H1 (cell line): ENCODE measurements around the gene TNIK. TPM values are rescaled to one million over a fixed set of nuclear protein-coding genes. Genes with fewer than 3 reads are reported as not detected.

Source experiments
- CTCF ChIA-PET: fragments of 300-600 bp; sonication (Branson Sonifier 250); formaldehyde crosslinking; loops from one replicate; lab custom pipeline; 2021; ENCODE audit not compliant: partially characterized antibody; lab: Charles Lee
- POLR2A ChIA-PET: fragments of 300-600 bp; sonication (Branson Sonifier 250); formaldehyde crosslinking; loops from one replicate; lab custom pipeline; 2021; ENCODE audit warnings: inconsistent platforms; ENCODE audit not compliant: partially characterized antibody; lab: Charles Lee
- DNase-seq, 2 experiments: peaks; one replicate each; pipeline versions ENCODE4 v3.0.0 to v3.0.0-alpha.2; 2010 to 2022; ENCODE audit warnings: low spot score in 2 of 2, low read depth in 1 of 2, mixed read lengths in 1 of 2
- FAIRE-seq: peaks from 2 replicates; lab custom pipeline; 2011; peaks lifted over from hg19 to GRCh38; lab: Jason Lieb, UNC
- H2AFZ ChIP-seq: 2 replicates; pipeline ENCODE4 v1.8.1; 2012; ENCODE audit warnings: low read length, inconsistent platforms
- H2AK5ac ChIP-seq: 2 replicates; pipeline ENCODE4 v1.6.1; 2013; ENCODE audit warnings: low read depth, low read length
- H2BK120ac ChIP-seq: replicated peaks from 2 replicates; pipeline ENCODE3; 2013; ENCODE audit warnings: low read depth, low read length, inconsistent platforms
- H2BK12ac ChIP-seq: 2 replicates; pipeline ENCODE4 v1.6.1; 2013; ENCODE audit warnings: low read depth, low read length
- H2BK15ac ChIP-seq: 2 replicates; pipeline ENCODE4 v1.6.1; 2013; ENCODE audit warnings: low read length
- H2BK20ac ChIP-seq: 2 replicates; pipeline ENCODE4 v1.6.1; 2013; ENCODE audit warnings: low read length
- H2BK5ac ChIP-seq: 2 replicates; pipeline ENCODE4 v1.6.1; 2013; ENCODE audit warnings: low read depth, low read length
- H3K14ac ChIP-seq: 2 replicates; pipeline ENCODE4 v1.6.1; 2013; ENCODE audit warnings: inconsistent platforms; ENCODE audit not compliant: insufficient read length
- H3K18ac ChIP-seq: 2 replicates; pipeline ENCODE4 v1.6.1; 2013; ENCODE audit warnings: low read length; ENCODE audit errors: extremely low read depth
- H3K23ac ChIP-seq: 2 replicates; pipeline ENCODE4 v1.6.1; 2013; ENCODE audit warnings: inconsistent platforms; ENCODE audit not compliant: insufficient read length
- H3K23me2 ChIP-seq: 2 replicates; pipeline ENCODE4 v1.6.1; 2013; ENCODE audit warnings: low read depth, low read length
- H3K27ac ChIP-seq: 2 replicates; pipeline ENCODE4 v1.6.1; 2011; ENCODE audit warnings: low read depth, low read length, inconsistent platforms
- H3K27me3 ChIP-seq, 4 experiments: replicated peaks in 1 of 4; 1 replicate in 1 of 4; 2 replicates in 3 of 4; pipeline versions ENCODE4 v1.6.1 to v1.8.1; 2011 to 2013; ENCODE audit warnings: low read length in 3 of 4, mild to moderate bottlenecking in 3 of 4, inconsistent platforms in 2 of 4, mixed read lengths in 2 of 4, moderate library complexity in 1 of 4; ENCODE audit not compliant: control insufficient read depth in 3 of 4, insufficient read depth in 3 of 4; ENCODE audit errors: extremely low read depth in 1 of 4
- H3K36me3 ChIP-seq, 4 experiments: 2 replicates each; pipeline versions ENCODE4 v1.6.1 to v1.8.1; 2011 to 2013; ENCODE audit warnings: mild to moderate bottlenecking in 4 of 4, low read length in 3 of 4, moderate library complexity in 2 of 4, control low read depth in 1 of 4, inconsistent platforms in 1 of 4; ENCODE audit not compliant: insufficient read depth in 4 of 4, control insufficient read depth in 2 of 4
- H3K4ac ChIP-seq: replicated peaks from 2 replicates; pipeline ENCODE3; 2013; ENCODE audit warnings: low read length, low read depth, mixed read lengths, inconsistent platforms; ENCODE audit not compliant: insufficient read length
- H3K4me1 ChIP-seq, 4 experiments: replicated peaks in 1 of 4; 1 replicate in 1 of 4; 2 replicates in 3 of 4; pipeline versions ENCODE4 v1.6.1 to v1.8.1; 2011 to 2013; ENCODE audit warnings: low read length in 3 of 4, inconsistent platforms in 2 of 4, mixed read lengths in 1 of 4; ENCODE audit not compliant: insufficient read depth in 4 of 4, control insufficient read depth in 3 of 4
- H3K4me2 ChIP-seq, 2 experiments: 2 replicates each; pipeline versions ENCODE4 v1.6.1 to v1.8.1; 2011 to 2013; ENCODE audit warnings: low read depth in 2 of 2, low read length in 2 of 2, control low read depth in 1 of 2, inconsistent platforms in 1 of 2, mild to moderate bottlenecking in 1 of 2; ENCODE audit not compliant: insufficient read depth in 1 of 2
- H3K4me3 ChIP-seq, 4 experiments: fragments of 200-600, 300-600 bp in 1 of 4; sonication (generic), shearing (Covaris generic), sonication (Bioruptor Twin) in 1 of 4; 2 replicates each; pipeline versions ENCODE4 v1.5.1 to v1.8.1; 2011 to 2016; ENCODE audit warnings: low read length in 4 of 4, low read depth in 3 of 4, control low read depth in 2 of 4, inconsistent platforms in 2 of 4, mild to moderate bottlenecking in 2 of 4, mixed read lengths in 1 of 4, moderate library complexity in 1 of 4; ENCODE audit not compliant: insufficient read depth in 2 of 4; ENCODE audit errors: extremely low read depth in 1 of 4
- H3K56ac ChIP-seq: replicated peaks from 2 replicates; pipeline ENCODE3; 2013; ENCODE audit warnings: low read depth, mild to moderate bottlenecking, mixed read lengths, low read length, inconsistent platforms; ENCODE audit not compliant: insufficient read length
- H3K79me1 ChIP-seq: 2 replicates; pipeline ENCODE4 v1.6.1; 2013; ENCODE audit warnings: low read depth, low read length, control low read depth
- H3K79me2 ChIP-seq, 2 experiments: 2 replicates each; pipeline versions ENCODE4 v1.6.1 to v1.8.1; 2012 to 2013; ENCODE audit warnings: low read length in 2 of 2, mild to moderate bottlenecking in 2 of 2, inconsistent platforms in 1 of 2; ENCODE audit not compliant: insufficient read depth in 2 of 2, control insufficient read depth in 1 of 2
- H3K9ac ChIP-seq, 4 experiments: replicated peaks in 1 of 4; 1 replicate in 1 of 4; 2 replicates in 3 of 4; pipeline versions ENCODE4 v1.6.1 to v1.8.1; 2011 to 2013; ENCODE audit warnings: low read depth in 3 of 4, low read length in 3 of 4, control low read depth in 2 of 4, mild to moderate bottlenecking in 2 of 4, moderate library complexity in 2 of 4, inconsistent platforms in 1 of 4; ENCODE audit errors: extremely low read depth in 1 of 4
- H3K9me3 ChIP-seq, 2 experiments: 2 replicates each; pipeline versions ENCODE4 v1.6.1 to v1.8.1; 2012 to 2013; ENCODE audit warnings: mild to moderate bottlenecking in 2 of 2, moderate library complexity in 2 of 2, control low read depth in 1 of 2, inconsistent platforms in 1 of 2, low read depth in 1 of 2, low read length in 1 of 2, mixed read lengths in 1 of 2; ENCODE audit not compliant: insufficient read depth in 2 of 2
- H4K20me1 ChIP-seq, 2 experiments: replicated peaks in 1 of 2; 2 replicates each; pipeline versions ENCODE3 to v1.8.1; 2011 to 2013; ENCODE audit warnings: inconsistent platforms in 2 of 2, low read length in 2 of 2, mild to moderate bottlenecking in 1 of 2; ENCODE audit not compliant: insufficient read depth in 2 of 2, control insufficient read depth in 1 of 2
- H4K5ac ChIP-seq: 2 replicates; pipeline ENCODE4 v1.6.1; 2013; ENCODE audit warnings: low read length, low read depth, mixed read lengths, inconsistent platforms; ENCODE audit not compliant: insufficient read length
- H4K8ac ChIP-seq: 2 replicates; pipeline ENCODE4 v1.8.0; 2013; ENCODE audit warnings: mild to moderate bottlenecking, moderate library complexity, low read length, inconsistent platforms; ENCODE audit not compliant: insufficient read depth; ENCODE audit errors: extremely low read depth
- H4K91ac ChIP-seq: replicated peaks from 2 replicates; pipeline ENCODE3; 2013; ENCODE audit warnings: low read length, mixed read lengths, inconsistent platforms; ENCODE audit not compliant: insufficient read length
- GABPA ChIP-seq: IDR thresholded peaks from 2 replicates; pipeline ENCODE4 v1.6.1; 2011; ENCODE audit warnings: mild to moderate bottlenecking, low read length, moderate library complexity, borderline replicate concordance; ENCODE audit not compliant: insufficient read depth
- MAFK ChIP-seq: IDR thresholded peaks from 2 replicates; pipeline ENCODE4 v1.6.1; 2012; ENCODE audit warnings: low read depth, mild to moderate bottlenecking, improper control_type of control experiment, low read length
- SIN3A ChIP-seq, 2 experiments: IDR thresholded peaks in 1 of 2; conservative IDR thresholded peaks in 1 of 2; 2 replicates each; pipeline ENCODE4 v1.6.1; 2011 to 2012; ENCODE audit warnings: low read length in 2 of 2, improper control_type of control experiment in 1 of 2, low read depth in 1 of 2, mild to moderate bottlenecking in 1 of 2
- WGBS, 2 experiments: shearing (Covaris generic) in 1 of 2; methylation state at CpG; one replicate each; pipeline versions ENCODE4 v1.1.6 to v1.1.7; 2013 to 2015; ENCODE audit warnings: low lambda C conversion rate in 2 of 2, mixed read lengths in 2 of 2, inconsistent platforms in 1 of 2, low coverage in 1 of 2, missing lambda C conversion rate in 1 of 2; ENCODE audit not compliant: insufficient replicate concordance in 2 of 2, insufficient coverage in 1 of 2, insufficient read length in 1 of 2; ENCODE audit errors: extremely low coverage in 1 of 2, missing lambda C conversion rate in 1 of 2; 5-methylcytosine and 5-hydroxymethylcytosine counted together
- polyA plus RNA-seq, 7 experiments: library from polyadenylated mRNA; depleted of rRNA in 3 of 7; stranded (reverse) in 5 of 7; unstranded in 2 of 7; fragments of >200 nt in 5 of 7; fragments of 200-250 nt in 2 of 7; gene quantifications; 1 replicate in 5 of 7; 2 replicates in 1 of 7; 4 replicates in 1 of 7; pipeline versions ENCODE4 v1.2.1 to v1.2.3, GENCODE V29; 2011 to 2013; ENCODE audit warnings: missing spikeins in 2 of 7, mixed read lengths in 2 of 7
- total RNA-seq: library from RNA; stranded (reverse); fragmentation: NEBNext Ultra II Directional; extraction: Animal tissue kit (Norgen Biotek cat#: 25700); gene quantifications from 2 replicates; pipeline ENCODE4 v1.2.1, GENCODE V29; 2021

The TNIK gene
- total and polyA plus RNA-seq, 2 of the 8 experiments (the other 6 are each of a cell fraction or from before 2014, with no cell fraction given): 7.4 to 42.0 TPM

DNA sequence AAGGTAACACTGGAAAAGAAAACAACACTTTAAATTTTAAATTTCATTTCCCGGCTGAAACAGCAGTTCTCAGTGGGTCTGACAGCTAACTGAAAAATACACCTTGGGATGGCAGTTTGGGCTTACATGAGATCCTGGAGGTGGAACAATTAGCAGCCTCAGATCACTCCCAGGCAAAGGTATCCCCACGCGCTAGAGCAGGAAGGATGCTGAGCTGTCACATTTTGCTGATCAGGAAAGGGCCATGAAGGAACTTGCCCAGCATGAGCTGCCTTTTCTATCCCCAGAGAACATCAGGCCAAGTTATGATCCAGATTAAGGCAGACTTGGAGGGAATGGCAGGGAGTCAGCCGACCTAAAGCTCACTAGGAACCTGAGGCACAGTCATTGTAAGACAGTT is 228.8 kb downstream of the TNIK start:
- Histone ChIP-seq H2BK120ac (no peak overlapping the region), H3K27ac (no peak overlapping the region), H3K4me1 (peaks cover 0 to 3% (median under 1%) of the 10 kb centered on the region in 4 experiments; a peak in 2 of 7 replicates), H3K23me2 (no peaks in the 10 kb centered on the region), H2AFZ (no peak overlapping the region), H3K18ac (no peak overlapping the region), H3K4me3 (no peak overlapping the region), H4K5ac (no peak overlapping the region), H3K14ac (no peak overlapping the region), H3K79me1 (no peaks in the 10 kb centered on the region; the same call in 1 of the 2 replicates), H2BK5ac (no peak overlapping the region), H4K20me1 (no peaks in the 10 kb centered on the region), H2AK5ac (no peak overlapping the region), H3K4ac (no peak overlapping the region), H4K8ac (no peak overlapping the region), H3K36me3 (no peaks in the 10 kb centered on the region), H3K56ac (no peak overlapping the region), H3K9me3 (no peaks in the 10 kb centered on the region), H3K4me2 (no peak overlapping the region), H3K27me3 (no peaks in the 10 kb centered on the region), H2BK20ac (no peak overlapping the region), H3K9ac (no peak overlapping the region), H2BK12ac (no peak overlapping the region), H4K91ac (no peak overlapping the region), H2BK15ac (no peak overlapping the region), H3K23ac (no peak overlapping the region), H3K79me2 (no peaks in the 10 kb centered on the region)
- DNase-seq (no peak), FAIRE-seq (no peak)
- POLR2A ChIA-PET: no interaction called here
- CTCF ChIA-PET: interaction anchor here (0.6 to 1.4 kb wide), 2 partner anchors 12 to 222 kb away, joined by 3 to 5 read pairs; no protein-coding TSS in a partner anchor
- TF ChIP-seq GABPA (no peak), SIN3A (conservative IDR thresholded peaks at IDR 0.05 in 1 of 2, IDR thresholded peaks at IDR 0.05 in 1 of 2; ENCODE audit: low read depth in 1 of 2, low read length in 2 of 2) (no peak), MAFK (peak; percentile 29; the same call in 1 of the 2 replicates)
- 79% methylated on average over 4 of the region's 4 CpGs; no CpG with 5 or more reads in 1 of the 2 experiments for WGBS, 2 experiments
